NCI-H2227 treated with DMSO at 0.1 percent for 48 hours (cell line): ENCODE data around the gene ZDHHC8.

Experiments used
- DNase-seq: peaks from one replicate; lab custom pipeline; 2025; lab: John Stamatoyannopoulos, UW

The ZDHHC8 gene

GRCh38 chr22:20180640-20181039 lies 49.0 kb downstream of the ZDHHC8 start:
- DNase-seq = no peak

- DNase-seq = no peak
These were observed 49.7 kb downstream of the ZDHHC8 start for GRCh38 chr22:20181194-20181883.

DNA sequence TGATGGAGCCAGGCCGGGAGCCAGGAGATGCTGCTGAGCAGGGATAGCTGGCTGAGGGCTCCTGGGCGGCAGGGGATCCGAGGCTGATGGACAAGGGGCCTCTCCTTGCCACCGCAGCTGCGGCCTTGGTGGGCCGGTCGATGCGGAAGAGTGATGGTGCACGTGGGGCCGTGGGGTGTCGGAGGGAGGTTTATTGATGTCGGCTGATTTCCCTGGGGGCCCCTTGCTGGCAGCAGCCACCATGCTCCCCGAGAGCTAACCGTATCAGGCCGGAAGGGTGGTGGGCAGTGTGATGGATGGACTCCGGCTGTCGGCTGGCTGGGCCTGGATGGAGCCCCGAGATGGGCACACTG lies 50.3 kb downstream of the ZDHHC8 start:
- DNase-seq = no peak

GRCh38 chr22:20182365-20182764 lies 50.8 kb downstream of the ZDHHC8 start:
- no peak for DNase-seq

DNA sequence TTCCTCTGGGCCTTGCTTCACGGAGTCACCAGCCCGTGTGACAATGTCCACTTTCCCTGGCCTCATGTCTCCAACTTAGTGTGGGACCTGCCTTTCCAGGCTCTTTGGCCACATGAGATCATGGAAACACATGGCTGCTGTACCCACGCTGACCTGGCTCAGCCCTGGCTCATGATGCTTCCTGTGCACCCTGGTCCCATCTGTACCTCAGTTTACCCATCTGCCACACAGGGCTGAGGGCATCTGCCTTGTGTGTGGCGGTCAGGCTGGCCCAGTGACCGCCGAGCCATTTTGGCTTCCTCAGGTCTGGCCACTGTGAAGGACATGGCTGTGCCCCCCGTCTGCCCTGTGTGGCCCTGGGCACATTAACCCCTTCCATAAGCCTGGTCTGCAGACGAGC lies 51.5 kb downstream of the ZDHHC8 start:
- no peak for DNase-seq

- no peak for DNase-seq
These were observed 52.2 kb downstream of the ZDHHC8 start for GRCh38 chr22:20183823-20184222.

GRCh38 chr22:20184501-20185165 lies 53.0 kb downstream of the ZDHHC8 start:
- DNase-seq = no peak

GRCh38 chr22:20185750-20186149 lies 54.1 kb downstream of the ZDHHC8 start:
- DNase-seq = no peak

- no peak for DNase-seq
These were observed 54.7 kb downstream of the ZDHHC8 start for GRCh38 chr22:20186183-20186870.

DNA sequence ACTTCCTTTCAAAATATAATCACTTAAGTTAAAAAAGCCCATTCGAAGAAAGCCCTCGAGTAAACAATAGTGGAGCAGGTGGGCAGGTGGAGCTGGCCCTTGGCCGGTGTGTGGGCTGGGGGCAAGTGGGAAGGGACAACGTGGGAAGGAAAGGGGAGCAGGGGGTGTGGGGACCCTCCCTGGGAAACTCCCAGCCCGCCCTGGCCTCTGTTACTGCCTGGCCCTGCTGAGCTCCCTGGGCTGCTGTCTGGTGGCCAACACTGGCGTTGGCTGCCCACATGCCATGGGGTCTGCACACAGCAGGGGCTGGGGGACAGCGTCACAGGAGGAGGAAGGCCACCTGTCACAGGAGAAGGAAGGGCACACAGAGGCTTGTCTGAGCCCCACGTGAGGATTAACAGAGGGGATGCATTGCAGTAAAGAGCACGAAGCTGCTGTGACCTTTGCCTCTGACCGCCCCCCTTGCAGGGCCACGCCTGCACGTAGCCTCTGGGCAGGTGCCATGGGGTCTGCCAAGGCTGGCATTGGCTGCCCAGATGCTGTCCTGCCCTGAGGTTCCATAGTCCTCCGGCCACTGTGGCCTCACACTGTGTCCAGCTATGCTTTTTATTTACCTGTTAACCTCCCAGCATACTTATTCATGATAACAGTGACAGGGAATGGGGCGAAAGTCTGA lies 55.4 kb downstream of the ZDHHC8 start:
- DNase-seq = no peak

DNA sequence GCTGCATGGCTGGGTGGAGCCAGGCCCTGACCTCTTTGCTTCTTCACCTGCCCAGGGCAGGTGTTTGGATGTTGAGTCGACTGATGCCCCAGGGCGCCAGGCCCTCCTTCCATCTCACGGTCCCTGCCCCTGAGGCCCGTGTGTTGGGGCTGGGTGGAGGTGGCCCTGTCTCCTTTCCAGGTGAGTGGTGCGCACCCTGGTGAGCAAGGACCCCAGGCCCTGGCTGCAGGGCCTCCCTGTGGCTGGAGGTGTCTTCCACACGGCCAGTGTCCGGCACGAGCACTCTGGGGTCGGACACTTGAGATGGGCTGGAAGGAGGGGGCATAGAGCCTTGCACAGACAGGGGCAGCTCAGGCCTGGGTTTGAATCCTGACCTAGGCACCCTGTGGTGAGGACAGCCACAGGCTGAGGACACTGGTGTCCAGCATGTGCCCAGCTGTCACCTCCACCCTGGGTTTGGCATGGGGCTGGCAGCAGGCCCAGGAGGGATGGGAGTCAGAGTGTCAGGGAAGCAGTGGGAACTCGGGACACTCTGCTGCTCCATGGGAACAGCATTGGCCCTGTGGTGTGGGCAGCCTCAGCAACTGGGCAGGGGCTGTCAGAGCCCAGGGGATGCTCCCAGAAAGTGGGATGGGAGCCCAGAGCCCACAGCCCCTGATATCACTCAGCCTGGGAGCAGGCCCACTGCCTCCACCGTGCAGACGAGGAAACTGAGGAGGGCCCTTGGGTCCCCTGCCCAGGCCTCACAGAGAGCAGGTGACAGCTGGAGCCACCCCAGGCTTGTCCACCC lies 56.4 kb downstream of the ZDHHC8 start:
- no peak for DNase-seq

DNA sequence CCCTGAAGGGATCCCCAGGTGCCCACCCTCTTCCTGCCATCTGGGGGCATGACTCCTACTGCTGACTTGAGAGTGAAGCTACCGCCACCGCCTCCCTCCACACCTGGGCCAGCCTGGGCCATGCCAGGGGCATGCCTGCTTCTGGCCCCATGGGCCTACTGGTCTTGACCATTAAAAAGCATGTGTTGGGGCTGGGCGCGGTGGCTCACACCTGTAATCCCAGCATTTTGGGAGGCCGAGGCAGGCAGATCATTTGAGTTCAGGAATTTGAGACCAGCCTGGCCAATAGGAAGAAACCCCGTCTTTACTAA lies 56.9 kb downstream of the ZDHHC8 start:
- no peak for DNase-seq

DNA sequence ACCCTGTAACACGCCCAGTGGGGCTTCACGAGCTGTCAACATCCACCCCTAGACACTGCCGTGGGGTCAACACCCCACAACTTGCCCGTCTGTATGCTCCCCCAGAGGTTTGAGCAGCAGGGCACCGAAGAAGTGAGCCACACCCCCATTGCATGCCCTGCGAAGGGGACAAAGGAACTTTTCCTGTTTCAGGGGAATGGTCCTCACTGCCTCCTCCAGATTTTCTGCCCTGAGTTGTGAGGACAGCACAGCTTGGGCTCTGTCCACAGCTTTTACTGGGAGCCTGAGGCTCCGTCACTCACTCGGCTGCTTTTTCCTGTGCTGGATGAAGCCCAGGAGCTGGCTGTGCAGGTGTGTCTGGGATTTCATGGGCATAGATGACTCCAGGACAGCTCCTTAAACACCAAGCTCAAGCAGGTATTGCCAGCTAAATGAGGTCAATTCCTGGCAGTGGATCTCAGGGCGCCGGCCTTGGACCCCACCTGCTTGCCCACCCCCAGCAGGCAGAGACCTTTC lies 59.5 kb downstream of the ZDHHC8 start:
- DNase-seq = no peak

DNA sequence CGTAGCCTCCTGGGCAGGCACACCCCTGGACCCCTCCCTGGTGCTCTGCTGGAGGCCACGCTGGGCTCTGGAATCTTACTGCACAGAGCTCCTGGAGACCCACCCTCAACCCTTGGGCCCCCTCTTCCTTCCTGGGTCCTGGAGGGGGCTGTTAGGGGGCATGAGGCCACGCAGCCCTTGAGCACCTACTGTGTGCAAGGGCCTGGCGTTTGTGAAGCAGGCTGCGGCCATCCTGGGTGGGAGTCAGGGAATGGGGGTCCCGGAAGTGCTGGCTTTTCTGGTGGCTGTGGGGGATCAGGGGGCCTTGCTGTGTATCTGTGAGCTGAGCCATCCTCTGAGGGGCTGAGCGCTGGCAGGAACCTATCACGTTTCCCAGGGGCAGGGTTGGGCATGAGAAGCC lies 60.2 kb downstream of the ZDHHC8 start:
- no peak for DNase-seq

- no peak for DNase-seq
These were observed 60.8 kb downstream of the ZDHHC8 start for GRCh38 chr22:20192293-20192971.

GRCh38 chr22:20192972-20193760 lies 61.6 kb downstream of the ZDHHC8 start:
- no peak for DNase-seq

- DNase-seq = no peak
These were observed 62.3 kb downstream of the ZDHHC8 start for GRCh38 chr22:20193761-20194494.

DNA sequence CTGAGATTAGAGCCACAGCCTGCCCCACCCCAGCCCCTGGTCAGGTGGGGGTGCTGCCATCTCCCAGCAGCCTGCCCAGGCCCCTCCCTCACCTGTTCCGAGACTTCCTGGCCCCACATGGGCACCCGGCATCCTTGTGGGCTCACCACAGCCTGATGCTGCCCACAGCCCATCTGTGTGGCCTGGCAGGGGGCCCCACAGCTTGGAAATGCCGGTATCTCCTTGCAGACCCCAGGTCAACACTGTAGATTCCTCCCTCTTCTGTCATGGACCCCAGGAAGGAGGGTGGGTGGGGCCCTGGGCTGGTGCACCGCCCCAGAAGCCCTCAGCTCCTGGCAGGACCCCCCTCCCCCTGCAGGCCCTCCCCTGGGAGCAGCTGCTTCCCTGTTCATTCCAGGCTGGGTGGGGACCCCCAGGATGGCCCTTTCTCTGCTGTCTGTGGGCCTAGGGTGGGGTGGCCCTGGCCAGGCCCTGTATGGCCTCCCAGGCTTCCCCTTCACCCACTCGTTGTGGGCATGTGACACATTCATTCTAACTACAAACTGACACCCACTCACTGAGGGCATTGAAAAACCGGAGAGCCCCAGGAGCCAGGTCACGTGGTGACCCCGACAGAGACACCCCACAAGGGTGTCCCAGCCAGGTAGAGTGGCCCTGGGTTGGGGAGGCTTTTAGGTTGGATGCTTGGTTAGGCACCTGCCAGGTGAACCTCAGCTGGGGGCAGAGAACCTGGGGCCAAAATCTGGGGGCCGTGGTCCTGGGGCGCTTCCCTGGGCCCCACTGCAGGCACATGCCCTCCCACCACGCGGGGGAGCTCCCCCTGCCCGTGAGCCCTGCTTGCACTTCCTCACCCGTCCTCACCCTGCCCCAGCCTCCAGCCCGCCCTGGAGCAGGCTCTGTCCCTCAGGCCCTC lies 63.3 kb downstream of the ZDHHC8 start:
- DNase-seq = no peak
